GM18520 (cell line): Measurements from ENCODE around the gene LYL1.

Source experiments
- ATAC-seq: cut with Tn5 transposase; IDR thresholded peaks from one replicate; pipeline ENCODE4 v1.9.1; 2021; ENCODE audit not compliant: unreplicated experiment

LYL1 gene

GRCh38 chr19:13094106-13094504 lies 8.6 kb downstream of the LYL1 start:
- no peak for ATAC-seq

DNA sequence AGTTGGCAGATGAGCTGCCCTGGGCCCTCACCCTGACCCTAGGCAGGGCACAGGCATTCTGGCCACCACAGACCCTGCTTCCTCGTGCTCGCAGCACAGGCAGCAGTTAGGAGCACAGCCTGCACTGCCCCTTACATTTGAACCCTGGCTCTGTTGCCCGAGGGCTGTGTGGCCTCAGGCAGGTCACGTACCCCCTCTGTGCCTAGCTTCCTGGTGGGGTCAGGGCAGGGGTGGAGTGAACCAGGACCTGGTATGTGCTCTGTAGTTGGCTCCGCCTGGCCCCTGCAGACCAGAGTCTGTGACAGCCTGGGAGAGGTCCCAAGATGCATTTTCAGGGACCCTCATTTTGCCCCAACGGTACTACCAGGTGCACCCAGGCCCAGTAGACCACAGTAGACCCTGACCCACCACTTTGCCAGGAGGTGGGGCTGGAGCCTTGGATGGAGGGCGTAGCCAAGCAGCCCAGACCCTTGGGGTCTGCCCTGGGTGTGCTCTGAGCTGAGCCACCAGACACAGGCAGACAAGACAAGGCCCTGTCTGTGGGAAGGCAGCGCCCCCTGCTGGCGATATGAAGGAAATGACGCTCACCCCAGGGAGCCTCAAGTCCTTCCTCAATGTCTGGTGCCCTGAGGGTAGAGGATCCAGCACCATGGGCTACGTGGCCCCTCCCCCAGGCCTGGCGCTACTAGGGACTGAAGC lies 9.1 kb downstream of the LYL1 start:
- no peak for ATAC-seq

DNA sequence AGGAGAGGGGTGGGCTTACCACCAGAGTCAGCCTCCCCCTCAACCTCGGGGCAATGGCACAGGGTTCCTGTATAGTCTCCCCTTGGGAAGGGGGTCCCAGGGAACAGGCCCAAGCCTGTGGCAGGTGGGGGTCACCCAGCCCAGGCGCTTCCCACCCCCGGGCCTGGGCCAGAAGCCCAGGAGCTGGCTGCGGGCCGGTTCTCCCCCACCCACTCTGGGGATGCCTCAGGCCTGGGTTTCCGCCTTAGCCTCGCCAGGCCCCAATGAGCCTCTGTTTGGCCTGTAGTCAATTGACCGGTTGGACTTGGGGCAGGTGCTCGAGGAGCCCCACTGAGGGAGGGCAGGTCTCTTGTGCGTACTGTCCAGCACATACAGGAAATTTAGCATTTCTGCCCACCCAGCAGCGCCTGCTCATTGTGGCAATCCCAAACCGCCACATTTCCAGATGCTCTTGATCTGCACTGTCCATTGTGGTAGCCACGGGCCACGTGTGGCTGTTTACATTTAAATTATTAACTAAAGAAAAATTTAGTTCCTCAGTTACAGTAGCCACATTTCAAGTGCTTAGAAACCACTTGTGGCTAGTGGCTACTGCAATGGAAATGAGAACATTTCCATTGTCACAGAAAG lies 9.9 kb downstream of the LYL1 start:
- ATAC-seq, result no peak

- ATAC-seq, result no peak
These were observed 10.5 kb downstream of the LYL1 start for GRCh38 chr19:13092158-13092543.

DNA sequence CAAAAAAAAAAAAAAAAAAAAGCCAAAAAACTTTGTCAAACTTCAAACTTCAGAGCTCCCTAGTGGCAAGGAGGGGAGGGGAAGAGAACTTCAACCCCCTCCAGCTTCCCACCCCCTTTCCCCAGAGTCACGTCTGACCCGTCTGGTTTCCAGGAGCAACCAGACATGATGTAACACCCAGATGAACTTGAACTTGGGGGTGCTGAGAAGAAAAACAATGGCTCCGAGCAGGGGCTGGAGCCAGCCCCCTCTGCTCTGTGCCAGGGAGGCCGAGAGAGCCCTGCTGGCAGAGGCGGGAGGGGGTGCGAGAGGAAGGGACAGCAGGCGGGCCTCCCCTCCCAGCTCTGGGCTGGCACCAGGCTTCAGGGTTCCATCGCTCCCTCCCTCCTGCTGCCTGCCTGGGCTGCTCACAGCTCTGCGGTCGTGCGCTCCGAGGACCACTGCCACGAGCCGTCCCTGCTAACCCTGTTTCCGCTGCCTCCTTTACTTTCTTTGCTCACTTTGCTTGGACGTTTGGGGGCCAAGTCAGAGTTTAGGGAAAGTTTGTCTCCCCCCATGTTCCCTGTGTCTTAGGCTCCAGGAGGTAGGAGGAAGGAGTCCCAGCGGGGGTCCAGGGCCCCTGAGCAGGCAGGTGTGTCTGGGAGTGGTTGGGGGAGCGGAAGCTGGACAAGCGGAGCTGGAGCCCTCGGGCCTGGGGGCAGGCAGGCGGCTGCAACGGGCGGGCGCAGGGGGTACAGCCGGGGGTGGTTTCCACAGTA lies 11.1 kb downstream of the LYL1 start:
- no peak for ATAC-seq

DNA sequence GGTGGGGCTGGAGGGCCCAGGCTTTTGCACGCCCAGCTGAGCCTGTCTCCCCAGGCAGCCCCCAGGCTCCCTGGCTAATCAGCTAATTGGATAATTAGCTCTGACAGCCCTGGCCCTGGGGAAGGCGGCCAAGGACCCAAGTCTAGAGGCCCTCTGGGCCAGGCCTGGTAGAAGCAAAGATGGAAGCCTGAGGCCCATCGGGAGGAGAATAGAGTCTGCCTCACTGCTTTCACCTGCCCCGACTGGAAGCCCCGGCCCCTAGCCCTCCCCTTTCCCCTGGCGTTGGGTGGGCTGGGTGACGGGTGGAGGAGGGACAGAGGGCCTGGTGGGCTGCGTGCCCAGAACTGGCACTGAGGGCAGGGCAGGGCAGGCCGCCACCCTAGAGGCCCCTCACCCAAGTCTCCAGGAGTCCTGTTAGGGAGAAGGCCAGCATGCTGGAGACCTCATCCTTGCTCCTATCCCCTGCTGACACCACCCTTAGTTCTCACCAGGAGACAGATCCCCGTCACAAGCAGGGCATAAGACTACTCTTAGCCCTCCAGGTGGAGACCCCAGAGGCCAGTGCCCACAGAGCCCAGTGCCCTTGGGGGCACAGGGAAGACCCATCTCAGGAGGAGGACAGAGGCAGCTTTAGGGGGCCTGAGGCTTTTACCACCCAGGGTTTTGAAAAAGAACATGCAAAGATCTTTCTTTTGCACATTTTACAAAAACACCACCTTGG lies 12.0 kb downstream of the LYL1 start:
- ATAC-seq, result no peak

DNA sequence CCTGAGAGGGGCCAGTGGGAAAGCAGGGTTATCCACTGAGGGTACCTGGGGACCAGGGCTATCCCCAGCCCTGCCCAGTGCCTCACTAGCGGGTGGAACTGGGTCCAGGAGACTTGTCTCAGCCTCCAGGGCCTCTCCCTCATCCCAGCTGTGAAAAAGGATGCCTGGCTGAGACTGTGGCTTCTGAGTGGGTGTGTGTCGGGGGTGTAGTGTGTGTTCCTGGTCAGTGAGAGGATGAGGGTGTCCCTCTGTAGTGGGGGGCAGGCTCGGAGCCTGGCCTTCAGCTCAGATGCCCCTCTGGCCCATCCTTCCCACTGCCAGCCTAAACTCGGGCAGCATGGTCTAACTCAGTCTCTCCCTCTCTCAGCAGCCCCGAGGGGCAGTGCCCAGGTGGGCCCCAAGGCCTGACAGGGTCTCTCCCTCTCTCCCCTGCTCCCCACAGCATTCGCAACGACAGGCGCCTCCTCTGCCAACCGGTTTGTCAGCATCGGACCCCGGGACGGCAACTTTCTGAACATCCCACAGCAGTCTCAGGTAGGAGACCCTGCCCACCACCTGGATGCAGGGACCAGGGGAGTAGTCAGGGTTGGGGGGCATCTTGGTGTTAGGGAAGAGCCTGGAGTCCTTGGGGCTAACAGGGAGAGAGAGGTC lies 12.7 kb downstream of the LYL1 start:
- no peak for ATAC-seq

DNA sequence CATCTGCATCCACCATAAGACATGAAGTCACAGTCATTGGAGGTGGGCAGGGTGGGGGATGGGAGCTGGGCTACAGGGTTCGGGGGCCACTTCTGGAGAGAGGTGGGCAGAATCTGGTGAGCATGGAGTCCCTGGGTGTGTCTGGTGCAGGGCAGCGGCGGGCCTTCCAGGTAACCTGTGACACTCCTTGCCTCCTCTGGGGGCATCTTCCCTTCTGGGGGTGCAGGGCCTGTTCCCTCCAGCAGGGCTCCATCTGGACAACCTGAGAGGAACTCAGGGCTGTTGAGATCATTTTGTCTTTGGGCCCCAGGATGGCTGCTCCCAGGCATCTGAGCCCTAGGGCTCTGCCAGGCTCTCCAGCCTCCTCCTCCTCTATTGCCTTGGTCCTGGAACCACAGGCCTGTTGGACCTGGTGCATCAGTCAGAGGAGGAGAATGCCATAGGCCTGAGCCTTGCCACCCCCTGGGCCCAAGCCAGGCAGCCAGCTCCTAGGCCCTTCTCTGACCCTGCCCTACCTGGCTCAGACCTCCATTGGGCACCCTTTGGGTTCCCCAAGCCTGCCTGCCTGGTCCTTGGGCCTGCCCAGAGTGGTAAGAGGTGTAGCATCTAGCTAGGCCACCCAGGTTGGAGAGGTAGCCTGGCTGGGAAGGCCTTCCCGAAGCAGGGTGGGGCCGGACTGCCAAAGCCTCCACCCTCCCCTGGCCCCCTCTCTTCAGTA lies 13.4 kb downstream of the LYL1 start:
- ATAC-seq, result no peak

DNA sequence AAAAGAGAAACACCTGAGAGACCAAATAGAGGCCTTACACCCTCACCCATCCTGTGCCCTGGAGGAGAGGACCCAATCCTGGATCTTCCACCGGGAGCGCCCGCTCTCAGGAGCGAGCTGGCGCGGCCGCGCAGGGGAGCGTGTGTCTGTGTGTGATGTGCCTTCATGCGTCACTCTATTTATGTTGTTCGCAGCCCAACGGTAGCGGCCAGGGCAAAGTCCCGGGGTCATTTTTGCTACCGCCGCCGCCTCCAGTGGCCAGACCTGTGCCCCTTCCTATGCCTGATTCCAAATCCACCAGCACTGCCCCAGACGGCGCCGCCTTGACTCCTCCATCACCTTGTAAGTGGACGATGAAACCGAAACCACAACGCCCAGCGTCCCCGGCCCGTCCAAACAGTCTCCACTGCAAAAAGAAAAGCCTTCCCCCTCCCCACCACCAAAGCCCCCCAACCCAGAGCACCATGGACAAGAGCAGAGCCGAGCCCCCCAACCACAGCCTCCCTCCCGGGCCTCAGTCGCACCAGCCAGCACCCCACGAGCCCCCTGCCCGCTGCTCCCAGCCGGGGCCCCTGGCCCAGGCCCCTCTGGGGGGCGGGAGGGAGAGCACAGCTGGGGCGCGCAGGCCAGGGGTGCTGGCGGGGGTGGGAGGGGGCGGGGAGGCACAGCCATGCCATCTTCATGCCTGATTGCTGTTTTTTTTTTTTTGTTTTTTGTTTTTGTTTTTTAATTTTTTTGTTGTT lies 14.7 kb downstream of the LYL1 start:
- no peak for ATAC-seq

DNA sequence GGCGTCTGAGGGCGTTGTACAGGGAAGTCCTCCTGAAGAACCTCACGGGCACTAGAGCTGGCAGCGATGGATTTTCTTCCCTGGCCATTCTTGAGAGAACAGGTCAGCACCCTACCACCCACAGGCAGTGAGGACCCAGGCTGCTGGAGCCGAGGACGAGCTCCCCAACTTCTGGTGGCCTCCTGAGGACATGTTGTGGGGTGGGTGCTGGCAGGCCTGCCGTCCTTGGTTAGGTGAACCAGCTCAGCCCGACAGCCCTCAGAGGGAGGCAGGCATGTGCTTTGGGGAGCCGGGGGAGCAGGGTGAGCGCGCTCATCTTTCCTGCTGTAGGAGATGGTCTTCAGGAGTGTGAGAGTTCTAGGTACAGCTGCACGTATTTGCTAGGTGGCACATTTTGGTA lies 15.4 kb downstream of the LYL1 start:
- ATAC-seq, result no peak

DNA sequence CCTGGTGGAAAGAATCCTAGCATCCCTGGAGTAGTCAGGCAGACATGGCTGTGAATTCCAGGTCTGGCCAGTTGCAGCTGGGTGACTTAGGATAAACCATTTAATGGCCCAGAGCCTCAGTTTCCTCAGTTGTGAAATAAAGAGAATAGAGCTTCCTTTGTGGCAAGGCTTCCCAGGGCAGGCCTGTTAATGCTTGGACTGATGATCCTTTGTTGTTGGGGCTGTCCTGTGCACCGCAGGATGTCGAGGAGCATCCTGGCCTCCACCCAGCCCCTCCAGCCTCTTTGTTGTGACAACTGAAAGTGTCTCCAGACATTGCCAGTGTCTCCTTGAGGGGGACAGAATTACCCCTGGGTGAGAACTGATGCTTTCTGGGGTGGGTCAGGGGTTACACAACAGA lies 16.3 kb downstream of the LYL1 start:
- no peak for ATAC-seq

DNA sequence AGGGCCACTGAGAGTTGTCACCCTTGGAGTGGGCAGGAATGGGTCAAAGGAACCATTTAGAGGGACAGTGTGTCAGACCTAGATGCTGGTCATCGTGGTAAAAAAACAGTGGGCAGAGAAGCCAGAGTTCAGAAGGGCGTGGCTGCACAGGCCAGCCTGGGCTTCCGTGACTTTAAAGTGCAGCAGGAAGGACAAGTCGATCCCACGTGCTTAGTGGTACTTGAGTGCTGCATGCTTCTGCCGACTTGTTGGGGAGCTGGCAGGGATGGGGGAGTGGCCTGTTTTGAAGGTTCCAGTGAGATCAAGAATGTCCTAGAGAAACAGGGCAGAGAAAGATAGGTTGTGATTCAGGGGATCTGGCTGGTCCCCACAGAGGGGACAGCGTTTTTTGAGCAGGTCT lies 17.0 kb downstream of the LYL1 start:
- ATAC-seq, result no peak

DNA sequence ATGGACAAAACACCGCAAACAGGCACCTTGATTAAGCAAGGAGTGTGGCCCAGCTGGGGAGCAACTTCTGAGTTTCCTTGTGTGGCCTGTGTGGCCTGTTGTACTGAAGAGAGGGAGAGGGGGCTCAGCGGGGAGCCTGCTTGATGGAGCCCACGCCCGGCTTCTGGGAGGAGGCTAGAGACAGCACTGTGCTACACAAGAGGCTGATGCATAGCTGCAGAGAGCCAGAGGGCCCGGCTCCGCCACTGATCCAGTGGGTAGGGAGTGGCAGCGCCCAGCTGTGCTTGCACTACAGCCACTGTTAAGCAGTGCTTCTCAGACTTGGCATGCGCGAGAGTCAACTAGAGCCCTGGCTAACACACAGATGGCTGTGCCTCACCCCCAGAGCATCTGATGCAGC lies 19.0 kb downstream of the LYL1 start:
- ATAC-seq, result no peak

DNA sequence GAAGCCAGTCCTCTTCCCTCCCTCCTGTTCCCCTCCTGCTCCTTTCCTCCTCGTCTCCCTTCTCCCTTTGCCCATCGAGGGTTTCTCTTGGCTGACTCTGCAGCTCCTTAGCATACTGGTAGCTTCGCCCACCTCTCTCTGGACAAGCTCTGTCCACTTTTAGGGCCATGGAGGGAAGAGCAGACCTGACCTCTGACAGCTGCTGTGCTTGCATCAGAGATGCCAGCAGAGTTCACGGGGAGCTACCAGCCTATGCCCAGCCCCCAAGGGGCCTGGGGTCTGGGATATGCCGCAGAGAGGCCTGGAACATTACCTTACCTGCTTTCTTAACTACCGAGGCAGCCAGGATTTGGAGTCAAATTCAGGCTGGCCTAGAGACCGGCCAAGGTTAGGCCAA lies 19.7 kb downstream of the LYL1 start:
- no peak for ATAC-seq

DNA sequence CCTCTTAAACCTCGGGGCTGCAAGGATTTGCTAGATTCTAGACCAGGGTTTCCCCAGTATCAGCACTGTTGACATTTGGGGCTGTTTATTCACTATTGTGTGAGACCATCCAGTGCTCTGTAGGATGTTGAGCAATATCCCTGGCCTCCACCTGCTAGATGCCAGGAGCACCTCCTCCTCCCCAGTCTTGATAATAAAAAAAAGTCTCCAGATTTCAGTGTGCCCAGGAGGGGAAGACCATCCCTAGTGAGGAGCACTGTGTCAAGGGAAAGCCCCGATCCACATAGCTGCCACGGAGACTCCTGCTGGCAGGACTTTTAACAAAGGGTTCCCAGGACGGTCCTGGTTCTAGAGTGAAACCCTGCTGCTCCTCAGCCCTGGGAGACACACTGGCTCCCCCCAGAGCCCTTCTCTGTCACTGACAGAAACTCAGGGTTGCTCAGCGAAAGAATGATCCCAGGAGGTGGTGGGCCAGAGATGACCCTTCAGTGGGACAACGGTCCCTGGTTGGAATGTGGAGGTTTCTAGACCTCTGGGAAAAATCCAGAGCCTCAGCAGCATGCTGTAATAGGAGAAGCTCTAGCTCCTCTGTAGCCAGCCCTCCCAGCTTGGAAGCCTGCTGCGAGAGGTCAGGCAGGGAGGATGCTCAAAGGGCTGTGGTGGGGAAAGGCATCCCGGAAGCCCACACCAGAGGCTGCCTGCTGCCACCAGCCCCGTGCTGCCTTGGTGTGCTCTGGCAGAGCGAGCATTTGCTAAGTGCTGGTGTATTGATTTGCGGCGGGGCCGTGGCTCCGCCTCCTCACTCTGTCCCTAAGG lies 20.3 kb downstream of the LYL1 start:
- no peak for ATAC-seq

GRCh38 chr19:13079542-13079986 lies 23.1 kb downstream of the LYL1 start:
- no peak for ATAC-seq

DNA sequence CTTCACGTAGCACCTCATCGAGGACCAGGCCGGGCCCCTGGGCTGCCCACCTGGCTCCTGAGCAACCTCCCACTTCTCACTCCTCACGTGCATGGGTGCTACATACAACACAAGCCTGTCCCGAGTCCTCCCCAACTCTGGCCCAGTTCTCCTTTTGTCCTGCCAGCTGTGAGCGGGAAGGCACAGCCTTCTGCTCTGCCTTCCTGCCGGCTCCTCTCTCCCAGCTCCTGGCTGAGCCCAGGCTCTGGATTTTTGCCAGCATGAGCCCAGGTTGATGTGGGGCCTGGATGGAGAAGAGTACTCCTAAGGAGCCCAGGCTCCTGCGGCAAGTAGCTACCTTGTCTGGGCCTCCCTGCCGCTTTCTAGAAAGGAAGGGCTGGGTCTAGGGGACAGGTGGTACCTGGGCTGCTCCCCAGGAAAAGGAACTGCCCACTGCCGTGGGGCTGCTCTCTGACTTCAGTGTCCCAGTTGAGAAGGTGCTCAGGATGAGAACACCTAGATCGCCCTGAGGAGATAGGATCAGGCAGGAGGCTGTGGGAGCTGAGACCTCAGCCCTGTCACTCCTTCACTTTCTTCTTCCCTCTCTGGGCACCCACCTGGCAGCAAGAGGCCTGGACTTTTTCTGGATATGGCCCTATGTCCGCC lies 23.6 kb downstream of the LYL1 start:
- no peak for ATAC-seq

GRCh38 chr19:13078381-13078780 lies 24.3 kb downstream of the LYL1 start:
- ATAC-seq, result no peak
